ENCODE data around the gene PHEX. TPM values are rescaled to one million over a fixed set of nuclear protein-coding genes. Genes with fewer than 3 reads are reported as not detected.

The PHEX gene
- total RNA-seq, 1 donor from 2014 or later, result 0.48 TPM

DNA sequence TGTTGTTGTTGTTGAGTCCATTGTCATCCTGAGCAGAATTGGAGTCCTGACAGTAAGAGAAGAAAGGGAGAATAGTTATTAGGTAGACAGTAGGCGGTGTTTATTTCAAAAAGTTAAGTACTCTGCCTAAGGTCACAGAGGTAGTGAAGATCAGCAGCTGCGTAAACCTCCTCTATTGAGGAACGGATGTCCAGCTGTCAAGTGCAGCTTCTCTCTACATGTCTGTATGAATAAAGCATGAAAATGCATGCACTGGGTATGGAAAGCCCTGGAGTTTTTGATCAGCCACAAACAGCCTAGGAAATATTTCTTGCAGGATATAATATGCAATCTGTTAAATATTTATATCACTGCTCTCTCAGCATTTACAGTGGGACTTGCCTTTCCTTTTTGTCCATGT lies 131.2 kb downstream of the PHEX start:
- DNase-seq (ENCODE audit: low spot score, unreplicated experiment), result no peak
- no peaks in the 10 kb centered on the region for H3K9me3 Mint-ChIP-seq (ENCODE audit: low read depth)
- peaks cover 2% of the 10 kb centered on the region for H3K27me3 Mint-ChIP-seq
- TF ChIP-seq, protein P1, sequence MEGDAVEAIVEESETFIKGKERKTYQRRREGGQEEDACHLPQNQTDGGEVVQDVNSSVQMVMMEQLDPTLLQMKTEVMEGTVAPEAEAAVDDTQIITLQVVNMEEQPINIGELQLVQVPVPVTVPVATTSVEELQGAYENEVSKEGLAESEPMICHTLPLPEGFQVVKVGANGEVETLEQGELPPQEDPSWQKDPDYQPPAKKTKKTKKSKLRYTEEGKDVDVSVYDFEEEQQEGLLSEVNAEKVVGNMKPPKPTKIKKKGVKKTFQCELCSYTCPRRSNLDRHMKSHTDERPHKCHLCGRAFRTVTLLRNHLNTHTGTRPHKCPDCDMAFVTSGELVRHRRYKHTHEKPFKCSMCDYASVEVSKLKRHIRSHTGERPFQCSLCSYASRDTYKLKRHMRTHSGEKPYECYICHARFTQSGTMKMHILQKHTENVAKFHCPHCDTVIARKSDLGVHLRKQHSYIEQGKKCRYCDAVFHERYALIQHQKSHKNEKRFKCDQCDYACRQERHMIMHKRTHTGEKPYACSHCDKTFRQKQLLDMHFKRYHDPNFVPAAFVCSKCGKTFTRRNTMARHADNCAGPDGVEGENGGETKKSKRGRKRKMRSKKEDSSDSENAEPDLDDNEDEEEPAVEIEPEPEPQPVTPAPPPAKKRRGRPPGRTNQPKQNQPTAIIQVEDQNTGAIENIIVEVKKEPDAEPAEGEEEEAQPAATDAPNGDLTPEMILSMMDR (IDR thresholded peaks at IDR 0.05; ENCODE audit: unreplicated experiment), result no peak
- no peak overlapping the region for H3K4me3 Mint-ChIP-seq (ENCODE audit: low read depth)
- H3K27ac Mint-ChIP-seq, result no peak overlapping the region
- H3K36me3 Mint-ChIP-seq (ENCODE audit: insufficient read depth), result no peaks in the 10 kb centered on the region
- H3K4me1 Mint-ChIP-seq (ENCODE audit: low read depth), result peaks cover 4% of the 10 kb centered on the region

DNA sequence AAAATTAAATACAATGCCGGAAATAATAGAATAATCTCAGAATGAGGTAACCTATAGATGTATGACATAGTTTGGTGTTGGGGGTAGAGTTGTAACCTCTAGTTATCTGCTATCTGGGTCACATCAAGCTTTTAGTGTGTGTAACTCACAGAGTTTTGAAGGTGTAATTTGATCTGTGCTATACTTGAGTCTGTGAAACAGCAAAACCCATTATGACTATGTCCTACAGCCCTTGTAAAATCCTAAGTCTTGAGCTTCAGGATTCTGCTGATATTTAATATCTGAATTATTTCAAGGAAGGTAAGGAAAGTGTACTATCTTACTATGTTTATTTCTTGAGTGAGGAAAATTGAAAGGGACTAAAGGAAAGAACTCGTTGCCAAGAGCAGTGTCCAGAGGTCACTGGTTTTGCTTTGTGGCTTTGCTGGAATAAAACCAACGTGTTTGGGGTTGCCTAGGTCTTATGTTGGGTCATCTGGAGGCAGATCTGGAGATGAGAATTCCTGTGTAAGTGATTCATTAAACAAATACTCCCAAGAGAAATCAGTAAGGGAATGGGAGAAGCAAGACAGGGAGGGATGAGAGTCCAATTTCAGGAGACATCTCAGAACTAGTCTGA lies 132.8 kb downstream of the PHEX start:
- H3K36me3 Mint-ChIP-seq (ENCODE audit: insufficient read depth), result no peaks in the 10 kb centered on the region
- no peaks in the 10 kb centered on the region for H3K27me3 Mint-ChIP-seq
- H3K9me3 Mint-ChIP-seq (ENCODE audit: low read depth), result no peaks in the 10 kb centered on the region
- H3K4me1 Mint-ChIP-seq (ENCODE audit: low read depth), result no peaks in the 10 kb centered on the region
- DNase-seq (ENCODE audit: low spot score, unreplicated experiment), result no peak
- H3K27ac Mint-ChIP-seq, result no peak overlapping the region
- no peak overlapping the region for H3K4me3 Mint-ChIP-seq (ENCODE audit: low read depth)
- TF ChIP-seq, protein P1 (IDR thresholded peaks at IDR 0.05; ENCODE audit: unreplicated experiment), result no peak

DNA sequence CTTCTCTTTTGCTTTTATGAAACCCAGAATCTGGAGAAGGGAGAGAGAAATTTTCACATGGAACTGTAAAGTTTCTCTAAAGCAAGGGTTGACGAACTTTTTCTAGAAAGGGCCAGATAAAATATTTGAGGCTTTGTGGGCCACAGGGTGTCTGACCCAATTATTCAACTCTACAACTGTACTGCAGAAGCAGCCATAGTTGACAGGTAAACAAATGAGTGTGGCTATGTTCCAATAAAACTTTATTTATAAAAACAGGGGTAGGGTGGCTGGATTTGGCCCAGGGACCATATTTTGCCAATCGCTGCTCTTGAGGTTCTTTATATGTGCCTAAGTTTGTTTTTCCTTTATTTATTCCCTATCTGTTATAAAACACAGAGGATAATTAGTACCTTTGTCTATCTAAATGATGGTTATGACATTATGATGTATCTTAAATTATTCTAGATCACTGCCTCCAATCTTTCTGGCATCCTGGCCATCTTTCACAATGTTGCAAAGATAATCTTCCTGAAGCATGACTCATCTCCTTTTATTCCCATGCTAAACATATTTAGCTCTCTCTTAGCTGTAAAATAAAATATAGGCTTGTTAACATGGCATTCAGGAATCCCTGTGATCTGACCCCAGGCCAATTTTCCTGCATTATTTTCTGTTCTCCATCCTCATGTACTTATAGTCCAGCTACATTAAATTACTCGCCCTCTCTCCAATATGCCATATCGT lies 133.8 kb downstream of the PHEX start:
- Mint-ChIP-seq H3K4me3 (ENCODE audit: low read depth) (no peak overlapping the region), H3K9me3 (ENCODE audit: low read depth) (no peaks in the 10 kb centered on the region), H3K4me1 (ENCODE audit: low read depth) (no peaks in the 10 kb centered on the region), H3K27me3 (peaks cover 3% of the 10 kb centered on the region), H3K27ac (no peak overlapping the region), H3K36me3 (ENCODE audit: insufficient read depth) (no peaks in the 10 kb centered on the region)
- DNase-seq (ENCODE audit: low spot score, unreplicated experiment), result no peak
- TF ChIP-seq, protein P1 (IDR thresholded peaks at IDR 0.05; ENCODE audit: unreplicated experiment), result no peak

DNA sequence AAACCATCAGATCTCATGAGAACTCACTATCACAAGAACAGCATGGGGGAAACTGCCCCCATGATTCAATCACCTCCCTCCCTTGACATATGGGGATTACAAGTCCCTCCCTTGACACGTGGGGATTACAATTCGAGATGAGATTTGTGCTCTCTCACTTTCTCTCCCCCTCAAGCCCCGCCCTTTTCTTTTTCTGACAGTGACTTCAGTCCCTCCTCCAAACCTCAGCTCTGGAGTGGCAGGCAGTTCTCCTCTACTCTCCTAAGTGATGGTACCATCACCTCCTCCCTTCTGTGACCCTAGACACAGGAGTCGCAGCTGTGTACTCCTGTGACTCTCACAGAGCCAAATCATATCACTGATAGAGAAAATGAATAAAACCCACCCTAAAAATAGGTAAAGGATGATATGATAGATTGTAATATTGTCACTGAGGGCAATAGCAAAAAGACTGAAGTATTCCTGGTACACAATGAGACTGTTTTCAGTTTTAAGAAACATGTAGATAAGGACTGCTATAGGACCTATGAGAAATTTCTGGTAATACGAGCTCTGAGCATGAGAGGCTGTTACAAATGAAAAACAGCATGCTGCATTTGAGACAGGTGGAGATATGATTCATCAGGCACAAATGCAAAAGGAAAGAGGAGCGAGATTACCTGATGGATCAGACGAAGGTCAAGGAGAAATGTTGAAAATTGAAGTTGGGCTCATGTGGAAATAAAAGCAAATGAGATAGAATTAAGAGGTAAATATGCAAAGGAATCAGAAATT lies 139.3 kb downstream of the PHEX start:
- Mint-ChIP-seq H3K36me3 (ENCODE audit: insufficient read depth) (no peaks in the 10 kb centered on the region), H3K27me3 (peaks cover 5% of the 10 kb centered on the region), H3K27ac (no peak overlapping the region)

DNA sequence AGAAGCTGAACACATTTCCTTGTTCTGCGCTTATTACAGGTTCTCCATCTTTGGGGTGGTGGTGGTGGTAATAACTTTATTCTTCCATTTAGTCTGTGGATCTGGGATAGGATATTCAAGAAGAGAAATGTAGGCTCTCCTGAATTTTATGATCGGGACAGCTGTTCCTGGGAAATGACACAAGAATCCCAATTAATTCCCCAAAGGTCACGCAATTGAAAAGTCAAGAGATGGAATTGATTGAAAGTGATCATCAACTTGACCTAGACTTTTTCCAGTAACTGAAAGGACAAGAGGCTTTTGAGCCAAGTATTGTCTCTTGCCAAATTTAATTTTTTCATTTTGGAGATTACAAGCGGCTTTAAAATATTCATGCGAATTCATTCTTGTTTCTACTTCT lies 141.8 kb downstream of the PHEX start:
- no peak for DNase-seq (ENCODE audit: low spot score, unreplicated experiment)
- H3K36me3 Mint-ChIP-seq (ENCODE audit: insufficient read depth), result no peaks in the 10 kb centered on the region

More for the DNA sequence above, 139.3 kb downstream of the PHEX start:
- H3K4me1 Mint-ChIP-seq (ENCODE audit: low read depth), result no peaks in the 10 kb centered on the region
- no peaks in the 10 kb centered on the region for H3K9me3 Mint-ChIP-seq (ENCODE audit: low read depth)
- TF ChIP-seq, protein P1 (IDR thresholded peaks at IDR 0.05; ENCODE audit: unreplicated experiment), result no peak
- DNase-seq (ENCODE audit: low spot score, unreplicated experiment), result no peak
- no peak overlapping the region for H3K4me3 Mint-ChIP-seq (ENCODE audit: low read depth)

More for the DNA sequence above, 141.8 kb downstream of the PHEX start:
- no peak overlapping the region for H3K27ac Mint-ChIP-seq
- peaks cover 5% of the 10 kb centered on the region for H3K27me3 Mint-ChIP-seq
- no peak overlapping the region for H3K4me3 Mint-ChIP-seq (ENCODE audit: low read depth)
- no peaks in the 10 kb centered on the region for H3K9me3 Mint-ChIP-seq (ENCODE audit: low read depth)
- peaks cover 12% of the 10 kb centered on the region for H3K4me1 Mint-ChIP-seq (ENCODE audit: low read depth)
- TF ChIP-seq, protein P1 (IDR thresholded peaks at IDR 0.05; ENCODE audit: unreplicated experiment), result no peak
